GM21423 (cell line): ENCODE measurements around the gene FBXO22.

Experiments
- ATAC-seq: cut with Tn5 transposase; IDR thresholded peaks from one replicate; pipeline ENCODE4 v1.9.1; 2021; ENCODE audit warnings: mild to moderate bottlenecking, moderate library complexity; ENCODE audit not compliant: unreplicated experiment

FBXO22 gene

GRCh38 chr15:75918135-75918534 is 14.5 kb downstream of the FBXO22 start:
- no peak for ATAC-seq

GRCh38 chr15:75920079-75920478 is 16.4 kb downstream of the FBXO22 start:
- no peak for ATAC-seq

DNA sequence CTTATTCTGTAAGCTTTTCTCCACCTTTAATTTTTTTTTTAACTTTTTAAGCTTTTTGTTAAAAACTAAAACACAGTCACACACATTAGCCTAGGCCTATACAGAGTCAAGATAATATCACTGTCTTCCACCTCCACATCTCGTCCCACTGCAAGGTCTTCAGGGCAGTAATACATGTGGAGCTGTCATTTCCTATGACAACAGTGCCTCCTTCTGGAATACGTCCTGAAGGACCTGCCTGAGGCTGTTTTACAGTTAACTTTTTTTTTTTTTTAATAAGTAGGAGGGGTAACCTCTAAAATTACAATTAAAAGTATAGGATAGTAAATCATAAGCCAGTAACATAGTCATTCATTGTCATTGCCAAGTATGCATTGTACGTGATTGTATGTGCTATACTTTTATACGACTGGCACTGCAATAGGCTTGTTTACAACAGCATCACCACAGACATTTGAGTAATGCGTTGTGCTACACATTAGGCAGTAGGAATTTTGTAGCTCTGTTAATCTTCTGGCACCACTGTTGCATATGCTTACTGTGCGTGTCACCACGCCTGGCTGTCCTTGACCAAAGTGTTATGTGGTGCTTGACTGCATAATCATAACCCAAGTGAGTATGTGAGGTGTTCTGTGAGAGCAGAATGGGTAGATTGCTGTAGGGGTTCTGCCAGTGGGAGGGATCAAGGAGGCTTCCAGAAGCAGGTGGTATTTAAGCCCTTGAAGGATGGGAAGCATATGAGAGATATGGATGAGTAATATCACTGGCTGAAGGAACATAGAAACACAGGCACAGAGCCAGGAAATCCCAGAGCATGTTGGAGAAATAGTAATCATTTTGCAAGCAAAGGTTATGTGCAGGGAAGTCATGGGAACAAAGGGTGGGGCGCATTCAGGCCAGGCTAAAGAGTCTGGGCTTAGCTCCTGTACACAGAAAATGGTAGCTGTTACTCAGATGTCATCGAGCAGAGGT is 18.3 kb downstream of the FBXO22 start:
- ATAC-seq, result no peak

GRCh38 chr15:75923756-75924155 is 20.1 kb downstream of the FBXO22 start:
- ATAC-seq, result no peak

DNA sequence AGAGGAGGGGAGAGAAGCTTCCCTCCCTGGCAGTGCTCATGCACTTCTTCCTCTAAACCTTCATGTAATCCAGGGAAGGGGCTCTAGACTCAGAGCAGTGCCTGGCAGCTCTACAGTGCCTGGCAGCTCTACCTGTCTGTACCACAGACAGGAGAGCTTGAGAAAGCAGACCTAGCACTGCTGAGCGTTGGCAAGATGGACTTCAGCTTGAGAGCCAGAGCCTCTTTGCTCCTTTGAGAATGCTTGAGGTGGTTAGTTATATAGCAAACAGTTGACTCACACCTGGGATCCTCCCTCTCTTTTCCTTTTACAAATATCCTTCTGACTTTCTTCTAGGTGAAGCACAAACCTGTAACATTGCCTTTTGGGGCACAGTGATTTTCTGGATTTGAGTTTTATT is 20.9 kb downstream of the FBXO22 start:
- no peak for ATAC-seq

DNA sequence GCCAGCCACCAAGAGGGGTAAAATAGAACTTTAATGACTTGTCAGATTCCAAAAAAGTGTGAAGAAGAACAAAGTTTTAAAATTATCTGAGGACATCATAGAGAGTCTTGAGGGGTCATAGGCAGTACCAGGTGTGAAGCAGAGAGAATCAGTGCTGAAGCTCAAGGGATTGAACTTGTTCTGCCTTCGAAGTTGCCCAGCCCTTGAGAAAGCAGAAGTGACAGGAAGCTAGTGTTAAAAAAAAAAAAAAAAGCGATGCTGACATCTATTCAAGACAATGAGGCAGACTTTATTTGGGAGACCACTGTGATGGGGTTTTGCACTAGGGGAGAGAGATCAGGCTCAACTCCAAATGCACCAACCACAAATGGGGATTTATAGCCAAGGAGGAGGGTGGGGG is 21.8 kb downstream of the FBXO22 start:
- ATAC-seq, result no peak

- ATAC-seq, result no peak
These were observed 23.3 kb downstream of the FBXO22 start for GRCh38 chr15:75926931-75927330.

DNA sequence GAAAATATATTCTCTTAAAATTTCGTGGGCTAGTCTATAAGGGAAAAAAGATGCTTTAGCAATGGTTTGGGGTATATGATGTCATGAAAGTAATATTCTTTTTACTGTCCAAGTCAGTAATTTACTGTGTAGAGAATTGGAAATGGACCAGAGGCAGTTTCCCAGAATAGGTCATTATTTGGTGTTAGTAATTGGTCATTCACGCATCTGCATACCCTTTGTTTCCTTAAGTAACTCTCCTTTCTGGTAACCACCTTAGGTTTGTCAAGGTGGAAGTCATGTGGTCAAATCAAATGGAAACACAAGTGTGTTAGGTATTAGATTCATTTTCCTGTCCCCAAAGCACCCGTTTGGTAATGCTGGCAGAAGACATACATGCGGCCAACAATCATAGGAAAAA is 23.9 kb downstream of the FBXO22 start:
- no peak for ATAC-seq

DNA sequence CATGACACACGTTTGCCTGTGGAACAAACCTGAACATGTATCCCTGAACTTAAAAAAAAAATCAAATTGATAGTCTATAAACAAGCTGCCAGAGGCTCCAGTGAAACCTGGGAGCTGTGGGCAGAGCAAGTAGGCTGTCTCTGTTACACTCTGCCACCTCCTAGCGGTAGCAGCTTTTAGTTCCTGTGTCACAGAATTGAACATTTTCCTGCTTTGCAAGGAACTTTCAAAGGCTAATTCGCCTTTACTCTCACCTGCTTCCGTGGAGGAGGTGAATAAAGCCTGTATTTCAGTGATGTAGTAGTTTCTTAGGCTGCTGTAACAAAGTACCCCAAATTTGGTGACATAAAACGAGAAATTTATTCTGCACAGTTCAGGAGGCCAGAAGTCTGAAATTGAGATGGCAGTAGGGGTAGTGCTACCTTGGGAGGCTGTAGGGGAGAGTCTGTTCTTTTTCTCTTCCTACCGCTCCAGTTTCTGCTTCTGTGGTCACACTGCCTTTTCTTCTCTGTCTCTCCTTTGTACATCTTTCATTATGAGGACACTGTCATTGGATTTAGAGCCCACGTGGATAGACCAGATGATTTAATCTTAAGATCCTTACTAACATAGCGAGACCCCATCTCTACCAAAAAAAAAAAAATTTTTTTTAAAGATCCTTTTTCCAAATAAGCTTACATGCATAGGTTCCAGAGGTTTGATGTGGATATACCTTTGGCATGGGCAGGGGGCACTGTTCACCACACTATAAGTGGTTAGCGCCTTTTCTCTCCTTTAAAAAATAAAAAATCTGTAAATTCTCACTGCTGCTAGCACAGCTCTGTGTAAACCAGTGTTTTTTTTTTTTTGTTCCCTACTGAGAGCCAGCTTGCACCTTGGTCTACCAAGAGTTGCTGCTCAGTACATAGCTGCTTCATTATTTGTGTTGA is 25.3 kb downstream of the FBXO22 start:
- ATAC-seq, result no peak

DNA sequence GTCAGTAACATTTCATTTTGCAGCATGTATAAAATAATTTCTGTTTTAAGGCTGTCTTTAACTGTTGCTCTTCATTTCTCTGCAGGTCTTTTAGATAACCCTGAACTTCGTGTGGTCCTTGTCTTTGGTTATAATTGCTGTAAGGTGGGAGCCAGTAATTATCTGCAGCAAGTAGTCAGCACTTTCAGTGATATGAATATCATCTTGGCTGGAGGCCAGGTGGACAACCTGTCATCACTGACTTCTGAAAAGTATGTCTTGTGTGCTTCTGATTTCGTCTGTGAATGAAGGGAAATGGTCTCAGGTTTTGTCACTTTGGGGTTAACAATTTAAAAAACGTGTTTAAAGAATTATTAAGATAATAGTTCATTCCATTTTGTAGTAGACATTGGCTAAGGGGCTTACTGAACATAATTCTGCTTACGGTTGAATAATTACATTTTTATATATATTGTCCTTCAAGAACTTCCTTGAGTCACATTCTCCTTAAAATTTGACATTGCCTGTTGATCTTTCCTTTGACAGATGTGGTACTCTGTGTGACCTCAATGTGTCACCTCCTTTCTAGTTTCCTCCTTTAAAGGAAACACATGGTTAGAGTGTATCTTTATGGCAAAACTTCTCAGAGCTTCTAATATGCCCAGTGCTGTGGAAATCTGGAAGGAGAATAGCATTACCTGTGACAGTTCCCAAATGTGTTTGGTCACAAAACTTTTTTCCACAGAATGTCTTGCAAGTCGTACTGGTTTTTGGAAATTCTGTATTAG is 26.3 kb downstream of the FBXO22 start:
- ATAC-seq, result no peak

- no peak for ATAC-seq
These were observed 27.2 kb downstream of the FBXO22 start for GRCh38 chr15:75930866-75931265.

DNA sequence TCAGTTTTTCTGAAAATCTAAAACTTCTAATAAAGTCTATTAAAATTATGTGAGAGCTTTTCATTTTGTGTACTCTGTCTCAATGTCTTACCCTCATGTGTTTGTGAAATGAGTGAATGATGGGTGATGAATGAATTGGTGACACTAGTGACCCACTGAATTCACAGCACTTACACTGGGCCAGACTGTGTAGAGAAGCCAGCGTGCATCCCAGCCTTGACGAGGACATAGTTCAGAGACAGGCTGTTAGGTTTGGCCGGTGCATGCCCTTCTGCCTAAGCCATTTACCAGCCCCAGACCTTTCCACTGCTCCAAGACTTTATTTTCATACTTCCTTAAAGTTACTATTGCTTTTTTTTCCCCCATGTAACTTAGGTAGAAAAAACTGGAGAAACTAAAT is 38.8 kb downstream of the FBXO22 start:
- no peak for ATAC-seq

DNA sequence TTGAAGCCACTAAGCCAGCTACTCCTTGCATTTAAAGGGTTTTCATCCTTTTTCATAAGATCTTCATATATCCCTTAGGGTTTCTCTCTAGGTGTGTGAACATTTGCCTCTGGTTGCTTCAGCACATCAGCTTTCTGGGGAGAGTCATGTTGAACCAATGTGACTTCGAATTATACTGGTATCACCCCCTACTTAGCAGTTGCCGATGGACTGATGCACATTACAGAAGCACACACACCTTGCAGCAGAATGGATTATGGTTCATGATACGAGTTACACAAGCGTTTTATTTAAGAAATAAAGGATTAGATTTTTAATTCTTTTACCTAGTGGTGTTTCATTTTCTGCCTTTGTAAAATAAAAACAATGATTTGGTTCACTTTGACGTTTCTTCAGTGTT is 39.6 kb downstream of the FBXO22 start:
- no peak for ATAC-seq

GRCh38 chr15:75943713-75944215 is 40.1 kb downstream of the FBXO22 start:
- no peak for ATAC-seq

GRCh38 chr15:75945953-75946352 is 42.3 kb downstream of the FBXO22 start:
- no peak for ATAC-seq

- ATAC-seq, result no peak
These were observed 43.4 kb downstream of the FBXO22 start for GRCh38 chr15:75947092-75947491.

DNA sequence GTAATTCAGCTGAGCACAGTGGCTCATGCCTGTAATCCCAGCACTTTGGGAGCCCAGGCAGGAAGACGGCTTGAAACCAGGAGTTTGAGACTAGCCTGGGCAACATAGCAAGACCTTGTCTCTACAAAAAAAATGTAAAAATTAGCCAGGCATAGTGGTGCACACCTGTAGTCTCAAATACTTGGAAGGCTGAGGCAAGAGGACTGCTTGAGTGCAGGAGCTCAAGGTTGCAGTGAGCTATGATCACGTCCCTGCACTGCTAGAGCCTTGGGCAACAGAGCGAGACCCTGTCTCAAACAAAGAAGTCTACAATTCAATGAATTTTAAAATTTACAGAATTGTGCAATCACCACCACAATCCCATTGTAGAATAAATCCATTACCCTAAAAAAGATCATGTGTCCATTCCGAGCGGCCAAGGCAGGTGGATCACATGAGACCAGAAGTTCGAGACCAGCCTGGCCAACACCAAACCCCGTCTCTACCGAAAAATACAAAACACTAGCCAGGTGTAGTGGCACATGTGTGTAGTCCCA is 45.2 kb downstream of the FBXO22 start:
- ATAC-seq, result no peak

- ATAC-seq, result no peak
These were observed 48.8 kb downstream of the FBXO22 start for GRCh38 chr15:75952525-75952924.

DNA sequence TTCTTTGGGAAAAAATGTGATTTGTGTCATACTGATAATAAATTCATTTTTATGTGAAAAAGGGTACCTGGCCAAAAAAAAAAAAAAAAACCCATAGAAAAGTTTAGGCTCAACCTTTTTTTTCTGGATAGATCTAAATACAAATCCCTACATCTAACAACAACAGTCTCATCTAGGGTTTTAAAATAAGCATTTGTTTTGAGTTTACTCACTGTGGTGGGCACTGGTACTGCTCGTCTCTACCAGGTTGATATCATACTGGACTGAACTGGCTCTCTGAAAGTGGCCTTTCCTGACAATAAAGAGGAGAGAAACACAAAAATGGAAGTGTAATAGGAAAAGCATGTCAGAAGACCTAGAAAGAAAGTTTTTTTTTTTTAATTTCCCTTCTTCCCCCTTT is 52.0 kb downstream of the FBXO22 start:
- ATAC-seq, result no peak

DNA sequence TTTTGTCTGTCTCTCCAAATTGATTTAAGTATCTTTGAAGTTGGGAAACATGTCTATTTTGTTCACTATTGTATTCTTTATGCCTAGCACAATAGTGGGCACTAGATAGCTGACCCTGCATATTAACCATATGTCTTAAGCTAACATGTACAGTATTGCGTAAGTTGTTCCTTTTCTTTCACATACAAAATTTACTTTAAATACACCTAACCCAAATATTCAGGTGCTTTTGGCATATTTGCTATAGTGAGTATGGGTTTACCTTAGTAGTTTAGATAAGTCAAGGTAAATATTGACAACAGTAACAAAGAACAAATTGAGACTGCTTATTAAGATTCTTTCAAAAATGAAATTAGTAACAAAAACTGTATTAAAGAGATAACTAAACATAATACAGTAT is 57.7 kb downstream of the FBXO22 start:
- ATAC-seq, result no peak
